GM18873 (cell line): ENCODE measurements around the gene CRB2.

Experiments used
- ATAC-seq: cut with Tn5 transposase; IDR thresholded peaks from one replicate; pipeline ENCODE4 v1.9.1; 2021; ENCODE audit warnings: mild to moderate bottlenecking, moderate library complexity, moderate number of reproducible peaks; ENCODE audit not compliant: unreplicated experiment, low FRiP score

Gene CRB2

DNA sequence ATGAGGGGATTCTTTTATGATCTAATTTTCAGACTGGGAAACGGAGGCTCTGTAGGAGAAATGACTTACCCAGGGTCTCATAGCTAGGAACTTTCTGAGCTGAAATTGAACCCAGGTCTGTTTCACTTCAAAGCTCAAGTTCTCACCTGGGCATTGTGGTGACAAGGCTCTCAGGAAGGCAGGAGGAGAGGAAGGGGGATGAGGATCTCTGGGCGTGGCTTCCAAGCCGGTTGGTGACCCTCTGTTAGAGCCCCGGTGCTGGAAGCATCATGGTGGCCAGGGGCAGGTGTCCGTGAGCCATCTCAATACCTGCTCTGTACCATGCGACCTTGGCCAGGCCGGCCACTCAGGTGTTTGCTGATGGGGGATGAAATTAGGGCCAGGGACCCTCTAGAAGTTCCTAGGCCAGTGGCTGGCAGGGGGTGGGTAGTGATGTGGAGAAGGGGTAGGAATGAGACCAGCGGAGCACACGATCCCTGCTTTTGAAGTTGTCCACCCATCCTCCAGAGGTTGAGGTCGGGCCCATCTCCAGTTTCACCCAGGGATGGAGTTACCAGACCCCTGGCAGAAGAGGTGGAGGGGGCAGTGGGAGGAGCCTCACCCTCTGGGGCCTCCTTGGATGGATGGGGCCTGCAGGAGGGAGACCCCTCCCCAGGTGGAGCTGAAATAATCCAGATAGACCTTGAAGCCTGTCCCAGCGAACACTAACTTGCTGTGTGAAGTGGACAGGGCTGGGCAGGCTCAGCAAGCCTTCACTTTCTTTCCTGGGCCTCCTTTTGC lies 5.9 kb downstream of the CRB2 start:
- no peak for ATAC-seq

DNA sequence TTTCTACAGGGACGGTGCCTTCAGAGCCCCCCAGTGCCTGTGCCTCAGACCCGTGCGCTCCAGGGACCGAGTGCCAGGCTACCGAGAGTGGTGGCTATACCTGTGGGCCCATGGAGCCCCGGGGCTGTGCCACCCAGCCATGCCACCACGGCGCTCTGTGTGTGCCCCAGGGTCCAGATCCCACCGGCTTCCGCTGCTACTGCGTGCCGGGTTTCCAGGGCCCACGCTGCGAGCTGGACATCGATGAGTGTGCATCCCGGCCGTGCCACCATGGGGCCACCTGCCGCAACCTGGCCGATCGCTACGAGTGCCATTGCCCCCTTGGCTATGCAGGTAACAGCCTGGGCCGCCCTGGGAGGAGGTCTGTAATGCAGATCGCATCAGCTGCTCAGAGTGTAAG lies 6.9 kb downstream of the CRB2 start:
- ATAC-seq, result no peak

DNA sequence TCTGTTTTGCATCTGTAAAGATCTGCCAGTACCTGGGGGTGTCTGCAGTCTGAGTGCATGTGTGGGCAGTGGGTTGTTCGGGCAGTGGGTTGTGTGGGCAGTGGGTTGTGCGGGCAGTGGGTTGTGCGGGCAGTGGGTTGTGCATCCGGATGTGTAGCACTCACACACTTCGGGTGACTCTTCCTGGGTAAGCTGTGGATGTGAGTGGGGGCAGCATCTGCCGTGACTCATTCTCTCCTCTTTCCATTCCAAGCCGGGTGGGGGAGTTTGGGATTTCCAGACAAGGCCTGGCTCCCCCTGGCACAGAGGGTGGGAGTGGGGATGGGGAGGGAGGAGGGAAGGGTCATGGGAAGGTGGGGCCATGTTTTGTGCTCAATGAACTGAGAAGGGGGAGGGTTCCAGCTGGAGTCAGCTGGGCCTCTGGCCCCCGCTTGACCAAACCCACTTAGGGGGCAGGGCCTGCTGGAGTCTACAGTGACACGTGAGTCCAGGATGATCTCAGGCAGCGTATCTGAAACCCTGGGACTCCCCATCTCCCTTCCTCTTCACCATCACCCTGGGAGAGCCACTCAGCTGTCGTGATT lies 8.3 kb downstream of the CRB2 start:
- ATAC-seq, result no peak

DNA sequence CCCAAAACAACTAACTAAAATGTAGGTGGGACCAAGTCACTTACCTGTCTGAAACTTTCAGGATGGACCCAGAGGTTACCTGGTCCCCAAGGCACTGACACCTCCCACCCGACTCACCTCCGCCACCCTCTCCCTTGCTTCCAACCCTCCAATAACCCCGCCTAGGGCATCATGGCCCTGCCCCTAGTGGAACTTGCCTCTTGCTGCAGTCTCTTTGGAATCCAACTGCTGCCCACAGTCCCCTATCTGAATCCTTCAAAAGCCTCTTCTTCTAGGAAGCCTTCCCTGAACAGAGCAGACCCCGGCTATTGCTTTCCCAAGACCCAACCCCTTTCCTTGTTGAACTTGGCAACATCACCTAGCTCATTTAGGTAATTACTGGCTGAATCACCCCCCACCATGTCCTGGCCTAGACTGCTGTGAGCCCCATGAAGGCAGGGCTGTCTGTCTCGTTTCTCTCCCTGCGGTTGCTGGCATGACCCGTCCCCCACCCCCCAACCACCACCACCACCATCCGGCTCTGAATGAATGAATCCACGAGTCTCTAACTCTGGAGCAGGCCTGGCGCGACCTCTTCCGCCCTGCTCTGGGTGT lies 9.4 kb downstream of the CRB2 start:
- ATAC-seq, result no peak

DNA sequence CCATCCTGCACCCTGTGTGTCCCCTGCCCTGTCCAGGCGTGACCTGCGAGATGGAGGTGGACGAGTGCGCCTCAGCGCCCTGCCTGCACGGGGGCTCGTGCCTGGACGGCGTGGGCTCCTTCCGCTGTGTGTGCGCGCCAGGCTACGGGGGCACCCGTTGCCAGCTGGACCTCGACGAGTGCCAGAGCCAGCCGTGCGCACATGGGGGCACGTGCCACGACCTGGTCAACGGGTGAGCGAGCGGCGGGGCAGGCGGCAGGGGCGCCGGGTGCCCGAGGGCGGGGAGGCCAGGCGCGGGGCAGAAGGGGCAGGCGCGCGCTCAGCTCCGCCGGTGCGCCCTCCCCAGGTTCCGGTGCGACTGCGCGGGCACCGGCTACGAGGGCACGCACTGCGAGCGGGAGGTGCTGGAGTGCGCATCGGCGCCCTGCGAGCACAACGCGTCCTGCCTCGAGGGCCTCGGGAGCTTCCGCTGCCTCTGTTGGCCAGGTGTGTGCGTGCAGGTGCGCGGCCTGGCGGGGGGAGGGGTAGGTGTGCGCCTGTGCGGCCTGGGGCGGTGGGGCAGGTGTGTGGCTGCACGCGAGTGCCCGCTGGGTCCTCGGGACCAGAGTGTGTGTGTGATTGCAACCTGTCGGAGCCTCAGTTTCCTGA lies 10.0 kb downstream of the CRB2 start:
- ATAC-seq, result no peak

DNA sequence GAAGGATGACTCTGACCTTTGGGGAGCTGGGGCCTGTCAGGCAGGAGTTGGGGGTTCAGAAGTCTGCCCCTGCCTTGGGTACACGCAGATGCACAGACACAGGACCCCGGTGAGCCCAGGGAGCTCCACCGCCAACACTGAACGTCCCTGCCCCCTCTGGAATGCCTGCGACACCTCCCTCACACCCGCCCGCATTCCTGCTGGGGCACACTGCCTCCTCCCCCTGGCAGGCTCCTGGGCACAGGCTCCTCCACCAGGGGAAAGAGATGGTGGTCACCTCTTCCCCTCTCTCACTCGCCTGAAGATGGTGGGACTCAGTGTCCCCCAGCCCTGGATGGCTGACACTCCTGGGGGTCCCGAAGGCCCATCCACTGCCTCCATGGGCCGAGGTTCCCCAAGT lies 12.0 kb downstream of the CRB2 start:
- no peak for ATAC-seq

- ATAC-seq, result no peak
Measured at GRCh38 chr9:123368536-123369153, 12.6 kb downstream of the CRB2 start.

DNA sequence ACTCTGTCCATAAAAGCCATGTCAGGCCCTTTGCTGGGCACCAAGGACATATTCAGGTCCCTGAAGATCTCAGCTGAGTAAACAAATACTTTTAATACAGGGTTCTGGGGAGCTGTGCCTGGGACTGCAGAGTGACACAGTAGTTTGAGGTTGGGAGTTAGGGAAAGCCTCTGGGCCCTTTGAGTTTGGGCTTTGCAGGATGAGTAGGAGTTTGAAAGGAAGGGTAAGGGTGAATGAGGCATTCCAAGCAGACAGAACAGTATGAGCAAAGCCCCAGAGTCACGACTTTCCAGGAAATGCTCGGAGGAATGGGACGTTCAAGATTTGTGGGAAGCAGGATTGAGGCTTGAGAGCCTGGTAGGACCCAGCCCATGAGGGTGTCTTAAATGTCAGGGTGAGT lies 13.3 kb downstream of the CRB2 start:
- ATAC-seq, result no peak

- ATAC-seq, result no peak
Measured at GRCh38 chr9:123370108-123370507, 14.1 kb downstream of the CRB2 start.

GRCh38 chr9:123370526-123371227 lies 14.7 kb downstream of the CRB2 start:
- ATAC-seq, result no peak

- ATAC-seq, result no peak
Measured at GRCh38 chr9:123371228-123371584, 15.2 kb downstream of the CRB2 start.

- no peak for ATAC-seq
Measured at GRCh38 chr9:123371805-123372590, 16.0 kb downstream of the CRB2 start.

GRCh38 chr9:123372766-123373446 lies 16.9 kb downstream of the CRB2 start:
- no peak for ATAC-seq

GRCh38 chr9:123373447-123373923 lies 17.5 kb downstream of the CRB2 start:
- ATAC-seq, result no peak

DNA sequence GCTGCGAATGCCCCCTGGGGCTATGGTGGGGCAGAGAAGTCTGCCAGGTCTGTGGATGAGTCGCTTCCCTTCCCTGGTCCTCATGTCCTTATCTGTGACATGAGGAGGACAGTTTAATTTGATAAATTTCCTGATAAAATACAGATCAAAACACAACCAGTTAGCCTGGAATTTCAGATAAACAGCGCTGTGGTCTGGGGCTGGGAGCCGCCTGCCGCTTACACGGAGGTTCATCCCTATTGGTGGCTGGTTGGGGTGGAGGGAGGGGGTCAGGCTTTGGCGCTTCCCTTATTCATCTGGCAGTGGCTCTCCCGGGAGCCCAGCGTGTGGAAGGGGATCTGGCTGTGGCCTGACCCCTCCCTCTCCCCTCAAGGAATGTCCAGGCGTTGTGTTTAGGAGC lies 17.9 kb downstream of the CRB2 start:
- no peak for ATAC-seq

- ATAC-seq, result no peak
Measured at GRCh38 chr9:123375469-123376132, 19.6 kb downstream of the CRB2 start.

- ATAC-seq, result no peak
Measured at GRCh38 chr9:123376218-123377071, 20.4 kb downstream of the CRB2 start.
